ENCODE measurements around the gene FLT3LG.
A peak's percentile ranks its signal among the peaks of the same experiment; 100 is the strongest.
"Not testable (repeated sequence)": the region's sequence is repeated elsewhere in the genome, so short reads cannot be mapped to it uniquely, and the experiment has no call there.

Gene FLT3LG

GRCh38 chr19:49440439-49441209 lies 33.4 kb upstream of the FLT3LG start:
- H3K4me3 ChIP-seq (ENCODE audit: low read depth, low read length) = peak overlapping the region; percentile 41

DNA sequence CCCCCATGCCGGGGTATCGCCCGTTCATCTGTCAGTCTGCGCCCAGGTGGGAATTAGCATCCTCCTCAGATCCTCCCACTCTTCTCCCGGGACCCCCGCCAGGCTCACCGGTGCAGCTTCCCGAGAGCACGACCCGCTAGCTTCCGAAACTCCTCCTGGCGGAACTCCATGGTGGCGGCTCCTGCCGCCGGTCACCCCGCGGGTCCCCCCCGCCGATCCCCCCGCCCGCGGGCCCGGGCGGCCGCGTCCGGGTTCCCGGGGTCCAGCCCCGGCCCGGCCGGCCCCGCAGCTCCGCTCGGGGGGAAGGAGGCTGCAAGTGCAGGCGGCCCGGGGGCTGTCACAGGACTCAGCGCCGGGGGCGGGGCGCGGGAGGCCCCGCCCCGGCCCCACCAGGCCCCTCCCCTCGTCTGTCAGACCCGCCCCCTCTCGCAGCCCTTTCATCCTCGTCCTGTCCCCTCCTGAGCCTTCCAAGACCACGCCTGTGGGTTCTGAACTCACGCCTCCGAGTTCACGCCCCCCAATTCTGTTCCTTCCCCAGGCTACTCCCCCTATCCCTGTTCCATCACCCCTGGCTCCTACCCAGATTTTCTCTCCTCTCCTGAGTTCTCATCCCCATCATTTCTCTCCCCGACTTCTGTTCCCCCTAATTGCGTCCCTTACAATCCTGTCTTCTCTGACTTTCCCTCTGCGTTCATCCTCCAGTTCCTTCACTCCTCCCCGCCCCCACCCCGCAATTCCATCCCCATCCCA lies 32.6 kb upstream of the FLT3LG start, which contains the start of gene SLC17A7:
Gene SLC17A7, minus strand, starts transcription at position 318 of the 750 bp plus-strand sequence. Its CDS starts 148 bp downstream, at position 170.
- peak within 1 kb of the TSS; percentile 41 for H3K4me3 ChIP-seq (ENCODE audit: low read depth, low read length)

DNA sequence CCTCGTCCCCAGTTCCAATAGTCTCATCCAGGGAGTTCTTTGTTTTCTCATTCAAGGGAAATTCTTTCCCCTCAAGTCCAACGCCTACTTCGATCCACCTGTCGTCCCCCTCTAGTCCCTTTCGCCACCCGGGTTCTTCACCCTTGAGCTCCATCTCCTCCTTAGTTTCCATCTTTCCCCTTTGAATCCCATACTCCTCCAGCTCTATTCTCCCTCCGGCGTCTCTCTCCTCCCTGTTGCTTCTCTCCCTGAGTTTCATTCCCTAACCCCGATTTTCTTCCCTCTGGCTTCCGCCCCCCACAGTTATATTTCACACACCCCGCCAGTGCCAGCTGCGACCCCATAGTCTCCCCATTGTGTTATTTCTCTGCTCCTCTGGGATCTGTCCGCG lies 32.1 kb upstream of the FLT3LG start:
- no peak overlapping the region for H3K4me3 ChIP-seq (ENCODE audit: low read depth, low read length)

- H3K4me3 ChIP-seq (ENCODE audit: low read depth, low read length) = no peak overlapping the region
Measured at GRCh38 chr19:49442354-49442753, 31.7 kb upstream of the FLT3LG start.

DNA sequence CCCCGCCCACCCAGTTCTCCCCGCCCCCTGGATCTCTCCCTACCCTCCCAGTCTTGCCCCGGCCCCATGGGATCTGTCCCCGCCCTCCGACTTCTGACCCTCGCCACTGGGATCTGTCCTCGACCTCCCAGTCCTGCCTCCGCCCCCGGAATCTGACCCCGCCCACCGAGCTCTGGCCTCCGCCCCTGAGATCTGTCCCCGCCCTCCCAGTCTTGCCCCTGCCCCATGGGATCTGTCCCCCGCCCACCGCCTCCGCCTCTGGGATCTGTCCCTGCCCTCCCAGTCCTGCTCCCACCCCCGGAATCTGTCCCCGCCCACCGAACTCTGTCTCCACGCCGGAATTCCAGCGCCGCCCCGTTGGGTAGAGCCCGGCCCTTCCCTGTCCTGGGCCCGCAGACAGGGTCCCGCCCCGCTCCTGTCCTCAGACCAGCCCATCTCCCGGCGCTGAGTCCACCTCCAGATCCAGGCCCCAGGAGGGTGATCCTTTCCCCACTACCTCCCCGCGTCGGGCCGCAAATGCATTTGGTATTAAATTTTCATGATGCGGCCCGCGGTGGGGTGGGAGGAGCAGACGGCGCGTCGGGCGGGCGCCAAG lies 31.1 kb upstream of the FLT3LG start:
- H3K4me3 ChIP-seq (ENCODE audit: low read depth, low read length) = peak overlapping the region; percentile 52

- peak overlapping the region; percentile 52 for H3K4me3 ChIP-seq (ENCODE audit: low read depth, low read length)
Measured at GRCh38 chr19:49443366-49444099, 30.5 kb upstream of the FLT3LG start.

DNA sequence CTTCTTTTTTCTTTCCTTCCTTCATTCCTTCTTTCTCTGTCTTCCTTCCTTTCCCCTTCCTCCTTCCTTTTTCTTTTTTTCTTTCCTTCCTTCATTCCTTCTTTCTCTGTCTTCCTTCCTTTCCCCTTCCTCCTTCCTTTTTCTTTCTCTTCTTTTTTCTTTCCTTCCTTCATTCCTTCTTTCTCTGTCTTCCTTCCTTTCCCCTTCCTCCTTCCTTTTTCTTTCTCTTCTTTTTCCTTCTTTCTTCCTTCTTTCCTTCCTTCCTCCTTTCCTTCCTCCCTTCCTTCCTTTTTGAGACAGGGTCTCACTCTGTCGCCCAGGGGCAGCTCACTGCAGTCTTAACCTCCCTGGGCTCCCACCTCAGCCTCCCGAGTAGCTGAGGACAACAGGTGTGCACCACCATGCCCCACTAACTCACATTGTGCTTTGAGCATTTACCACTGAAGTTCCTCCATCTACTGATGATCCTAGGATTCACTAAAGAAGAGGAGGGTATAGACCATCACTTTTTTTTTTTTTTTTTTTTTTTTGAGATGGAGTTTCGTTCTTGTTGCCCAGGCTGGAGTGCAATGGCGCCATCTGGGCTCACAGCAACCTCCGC lies 29.8 kb upstream of the FLT3LG start:
- not testable (repeated sequence) for H3K4me3 ChIP-seq (ENCODE audit: low read depth, low read length)

DNA sequence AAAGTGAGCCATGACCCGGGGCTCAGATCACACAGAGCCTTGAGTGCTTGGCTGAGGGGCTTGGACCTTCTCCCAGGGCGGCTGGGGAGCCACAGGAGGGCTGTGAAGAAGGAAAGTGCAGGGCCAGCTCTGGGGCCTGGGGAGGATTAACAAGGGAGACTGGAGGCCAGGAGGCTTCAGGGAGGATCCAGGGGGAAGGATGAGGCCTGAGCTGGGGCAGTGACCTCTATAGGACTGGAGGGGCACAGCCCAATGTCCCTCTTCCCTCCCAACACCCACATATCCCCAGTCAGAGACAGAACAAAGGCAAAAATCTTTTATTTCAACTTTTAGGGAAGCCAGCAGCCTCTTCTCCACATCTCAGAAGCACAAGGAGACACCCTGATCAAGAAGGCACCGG lies 28.0 kb upstream of the FLT3LG start:
- H3K4me3 ChIP-seq (ENCODE audit: low read depth, low read length) = no peak overlapping the region

DNA sequence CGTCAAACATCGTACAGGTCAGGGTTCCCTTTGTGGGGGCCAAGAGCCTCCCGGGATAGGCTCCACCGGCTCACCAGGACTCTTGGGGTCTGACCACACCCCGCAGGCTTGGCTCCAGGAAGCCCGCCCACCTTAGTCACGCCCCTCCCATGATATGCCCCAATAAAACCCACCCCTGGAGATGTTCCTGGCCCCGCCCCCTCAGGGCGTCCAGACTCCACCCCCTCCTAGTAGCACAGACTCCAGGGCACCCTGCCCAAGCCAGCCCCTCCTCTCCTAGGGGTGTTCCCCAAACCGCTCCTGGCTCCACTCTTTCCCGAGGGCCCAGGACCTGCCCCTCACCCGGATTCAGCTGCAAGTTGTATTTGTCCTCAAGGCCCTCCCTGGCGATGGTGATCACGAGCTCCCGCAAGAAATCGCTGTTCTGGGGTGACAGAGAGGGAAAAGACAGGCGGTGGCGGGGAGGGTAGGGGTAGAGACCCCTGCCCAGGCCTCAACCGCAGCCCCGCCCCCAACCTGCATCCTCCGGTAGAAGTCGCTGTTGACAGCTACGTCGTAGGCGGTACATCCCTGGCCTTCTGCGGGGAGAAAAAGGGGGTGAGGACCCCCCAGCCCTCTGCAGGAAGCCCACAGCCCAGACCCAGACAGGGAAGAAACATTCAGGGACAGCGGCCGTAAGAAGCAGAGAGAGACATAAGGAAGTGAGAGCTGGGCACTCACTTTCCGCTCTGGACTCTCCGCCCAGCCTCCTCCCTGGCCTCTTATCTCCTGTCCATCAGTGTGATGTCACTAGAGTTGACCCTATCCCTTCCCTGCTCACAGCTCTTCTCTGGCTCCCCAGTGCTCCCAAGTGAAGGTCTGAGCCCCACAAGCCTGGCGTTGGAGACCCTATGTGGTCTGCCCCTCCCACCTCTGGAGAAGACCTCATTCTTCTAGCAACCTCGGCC lies 26.3 kb upstream of the FLT3LG start:
- H3K4me3 ChIP-seq (ENCODE audit: low read depth, low read length) = no peak overlapping the region

GRCh38 chr19:49448432-49448786 lies 25.6 kb upstream of the FLT3LG start:
- no peak overlapping the region for H3K4me3 ChIP-seq (ENCODE audit: low read depth, low read length)

DNA sequence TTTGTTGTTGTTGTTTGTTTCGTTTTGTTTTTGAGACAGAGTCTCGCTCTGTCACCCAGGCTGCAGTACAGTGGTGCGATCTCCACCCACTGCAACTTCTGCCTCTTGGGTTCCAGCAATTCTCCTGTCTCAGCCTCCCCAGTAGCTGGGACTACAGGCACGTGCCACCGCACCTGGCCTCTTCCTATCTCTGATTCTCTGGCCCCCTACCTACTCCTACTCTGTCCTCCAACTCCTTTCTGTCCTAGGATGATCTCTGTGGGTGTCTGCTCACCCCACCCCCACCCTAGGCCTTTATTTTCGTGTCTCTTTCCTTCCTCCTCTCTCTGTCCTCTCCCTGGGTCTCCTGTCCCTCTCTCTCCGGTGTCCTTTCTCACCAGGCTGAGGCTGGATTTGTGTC lies 23.6 kb upstream of the FLT3LG start:
- H3K4me3 ChIP-seq (ENCODE audit: low read depth, low read length) = no peak overlapping the region

GRCh38 chr19:49451430-49452181 lies 22.4 kb upstream of the FLT3LG start, which contains the start of gene PIH1D1:
PIH1D1 (minus strand) TSS chr19:49451814; CDS start chr19:49451574, 240 bp downstream.
- peak within 1 kb of the TSS; percentile 88 for H3K4me3 ChIP-seq (ENCODE audit: low read depth, low read length)

- peak within 1 kb of the TSS; percentile 88 for H3K4me3 ChIP-seq (ENCODE audit: low read depth, low read length)
Measured at GRCh38 chr19:49453013-49453756, 20.8 kb upstream of the FLT3LG start, which contains the start of gene ALDH16A1. ALDH16A1 (plus strand) TSS chr19:49453225; CDS start chr19:49453332, 107 bp downstream.

GRCh38 chr19:49453757-49454240 lies 20.2 kb upstream of the FLT3LG start:
- peak overlapping the region; percentile 88 for H3K4me3 ChIP-seq (ENCODE audit: low read depth, low read length)

GRCh38 chr19:49455773-49456172 lies 18.2 kb upstream of the FLT3LG start:
- H3K4me3 ChIP-seq (ENCODE audit: low read depth, low read length) = no peak overlapping the region

DNA sequence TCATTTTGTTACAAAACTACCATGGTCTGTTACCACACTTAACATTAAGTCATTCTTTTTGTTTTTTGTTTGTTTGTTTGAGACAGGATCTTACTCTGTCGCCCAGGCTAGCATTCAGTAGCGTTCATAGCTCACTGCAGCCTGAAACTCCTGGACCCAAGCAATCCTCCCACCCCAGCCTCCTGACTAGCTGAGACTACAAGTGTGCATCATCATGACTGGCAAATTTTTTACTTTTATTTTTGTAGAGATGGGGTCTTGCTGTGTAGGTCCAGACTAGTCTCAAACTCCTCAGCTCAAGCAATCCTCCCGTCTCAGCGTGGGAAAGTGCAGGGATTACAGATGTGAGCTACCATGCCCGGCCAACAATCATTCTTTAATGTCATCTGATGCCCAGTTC lies 17.7 kb upstream of the FLT3LG start:
- H3K4me3 ChIP-seq (ENCODE audit: low read depth, low read length) = no peak overlapping the region

DNA sequence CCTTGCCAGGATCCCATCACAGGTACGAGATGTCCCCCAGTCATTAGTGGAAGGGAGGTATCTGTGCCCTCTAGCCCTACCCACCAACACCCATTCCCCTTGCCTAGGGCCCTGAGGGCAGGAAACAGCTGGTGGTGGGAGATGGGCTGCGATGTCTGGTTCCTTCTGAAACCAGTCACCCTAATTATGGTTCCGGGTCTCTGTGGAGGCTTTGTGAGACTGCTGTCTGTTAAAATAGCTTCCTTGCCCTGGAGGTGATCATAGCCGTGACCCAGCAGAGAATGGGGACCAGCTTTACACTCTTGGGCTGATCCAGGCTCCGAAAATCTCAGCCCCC lies 15.5 kb upstream of the FLT3LG start:
- no peak overlapping the region for H3K4me3 ChIP-seq (ENCODE audit: low read depth, low read length)

DNA sequence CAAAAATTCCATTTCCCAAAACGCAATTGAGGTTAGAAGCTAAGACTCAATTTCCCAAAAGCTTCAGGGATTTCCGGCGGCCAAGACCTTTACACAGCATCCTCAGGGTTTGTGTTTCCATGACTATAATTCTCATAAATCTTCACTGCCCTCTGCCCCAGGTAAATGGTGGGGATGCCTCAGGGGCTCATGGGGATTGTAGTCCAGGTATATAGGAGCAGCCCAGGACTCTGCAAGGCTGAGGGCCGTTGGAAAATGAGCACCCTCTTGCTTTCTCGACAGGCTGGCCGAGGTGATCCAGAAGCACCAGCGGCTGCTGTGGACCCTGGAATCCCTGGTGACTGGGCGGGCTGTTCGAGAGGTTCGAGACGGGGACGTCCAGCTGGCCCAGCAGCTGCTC lies 14.6 kb upstream of the FLT3LG start:
- H3K4me3 ChIP-seq (ENCODE audit: low read depth, low read length) = no peak overlapping the region

All from iPS-11a (cell line).